Measurements from ENCODE around the gene PLEKHB2. TPM values are rescaled to one million over a fixed set of nuclear protein-coding genes. Genes with fewer than 3 reads are reported as not detected.

Gene PLEKHB2
- total RNA-seq, 2 experiments from 2014 or later, result 23.4 to 38.3 TPM

- BruUV-seq (replicated peaks), result TSS peak; percentile 32
- H3K4me2 ChIP-seq (ENCODE audit: low read length), result no peak overlapping the region
- CTCF ChIA-PET (ENCODE audit: unreplicated experiment), result no interaction called here
- intact Hi-C loops (cut with micrococcal nuclease; ENCODE audit: unreplicated experiment), result no loop called here
- H3K36me3 ChIP-seq (ENCODE audit: insufficient read depth, low read length), result peaks cover 98% of the 10 kb centered on the region
- POLR2A ChIA-PET, result interaction anchor here (0.5 kb wide), 1 partner anchor 99 kb away, joined by 4 read pairs; no protein-coding TSS in a partner anchor
- no peak overlapping the region for H3K4me3 ChIP-seq (ENCODE audit: low read depth, low read length, poor library complexity, severe bottlenecking)
- peaks cover 19% of the 10 kb centered on the region for H4K20me1 ChIP-seq (ENCODE audit: insufficient read depth, low read length)
- DNase-seq (ENCODE audit: low spot score), result no peak
- peaks cover 68% of the 10 kb centered on the region for H3K79me2 ChIP-seq (ENCODE audit: insufficient read depth, low read depth, low read length)
- H3K9me2 ChIP-seq (ENCODE audit: insufficient read depth, low read length), result no peaks in the 10 kb centered on the region
- no peaks in the 10 kb centered on the region for H3K4me1 ChIP-seq (ENCODE audit: insufficient read depth, low read length, poor library complexity, severe bottlenecking)
- no peak for TF ChIP-seq EZH2phosphoT487 (IDR thresholded peaks at IDR 0.05; ENCODE audit: borderline replicate concordance, low read depth, low read length)
- TF ChIP-seq, protein P1, sequence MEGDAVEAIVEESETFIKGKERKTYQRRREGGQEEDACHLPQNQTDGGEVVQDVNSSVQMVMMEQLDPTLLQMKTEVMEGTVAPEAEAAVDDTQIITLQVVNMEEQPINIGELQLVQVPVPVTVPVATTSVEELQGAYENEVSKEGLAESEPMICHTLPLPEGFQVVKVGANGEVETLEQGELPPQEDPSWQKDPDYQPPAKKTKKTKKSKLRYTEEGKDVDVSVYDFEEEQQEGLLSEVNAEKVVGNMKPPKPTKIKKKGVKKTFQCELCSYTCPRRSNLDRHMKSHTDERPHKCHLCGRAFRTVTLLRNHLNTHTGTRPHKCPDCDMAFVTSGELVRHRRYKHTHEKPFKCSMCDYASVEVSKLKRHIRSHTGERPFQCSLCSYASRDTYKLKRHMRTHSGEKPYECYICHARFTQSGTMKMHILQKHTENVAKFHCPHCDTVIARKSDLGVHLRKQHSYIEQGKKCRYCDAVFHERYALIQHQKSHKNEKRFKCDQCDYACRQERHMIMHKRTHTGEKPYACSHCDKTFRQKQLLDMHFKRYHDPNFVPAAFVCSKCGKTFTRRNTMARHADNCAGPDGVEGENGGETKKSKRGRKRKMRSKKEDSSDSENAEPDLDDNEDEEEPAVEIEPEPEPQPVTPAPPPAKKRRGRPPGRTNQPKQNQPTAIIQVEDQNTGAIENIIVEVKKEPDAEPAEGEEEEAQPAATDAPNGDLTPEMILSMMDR (conservative IDR thresholded peaks at IDR 0.05; ENCODE audit: low read length), result no peak
- H3K27ac ChIP-seq (ENCODE audit: low read depth, low read length, poor library complexity, severe bottlenecking), result no peak overlapping the region
- H2AFZ ChIP-seq (ENCODE audit: low read length), result no peak overlapping the region
- H3K9me3 ChIP-seq (ENCODE audit: low read length), result peaks cover 4% of the 10 kb centered on the region; the same call in 1 of the 2 replicates
Measured at GRCh38 chr2:131081190-131081589, 23.9 kb upstream of the PLEKHB2 start.

- Histone ChIP-seq H3K4me2 (ENCODE audit: low read length) (no peak overlapping the region), H3K4me3 (ENCODE audit: low read depth, low read length, poor library complexity, severe bottlenecking) (no peak overlapping the region), H3K79me2 (ENCODE audit: insufficient read depth, low read depth, low read length) (peaks cover 88% of the 10 kb centered on the region), H3K36me3 (ENCODE audit: insufficient read depth, low read length) (peaks cover 98% of the 10 kb centered on the region), H3K27ac (ENCODE audit: low read depth, low read length, poor library complexity, severe bottlenecking) (no peak overlapping the region), H3K9me3 (ENCODE audit: low read length) (peaks cover 4% of the 10 kb centered on the region; the same call in 1 of the 2 replicates), H3K9me2 (ENCODE audit: insufficient read depth, low read length) (no peaks in the 10 kb centered on the region), H2AFZ (ENCODE audit: low read length) (no peak overlapping the region), H4K20me1 (ENCODE audit: insufficient read depth, low read length) (peaks cover 19% of the 10 kb centered on the region), H3K4me1 (ENCODE audit: insufficient read depth, low read length, poor library complexity, severe bottlenecking) (no peaks in the 10 kb centered on the region)
- POLR2A ChIA-PET, result no interaction called here
- BruUV-seq (replicated peaks), result no TSS peak
- no peak for TF ChIP-seq EZH2phosphoT487 (IDR thresholded peaks at IDR 0.05; ENCODE audit: borderline replicate concordance, low read depth, low read length)
- TF ChIP-seq, protein P1 (conservative IDR thresholded peaks at IDR 0.05; ENCODE audit: low read length), result no peak
- no peak for DNase-seq (ENCODE audit: low spot score)
- CTCF ChIA-PET (ENCODE audit: unreplicated experiment), result no interaction called here
- intact Hi-C loops (cut with micrococcal nuclease; ENCODE audit: unreplicated experiment), result no loop called here
Measured at GRCh38 chr2:131085646-131086045, 19.5 kb upstream of the PLEKHB2 start.

DNA sequence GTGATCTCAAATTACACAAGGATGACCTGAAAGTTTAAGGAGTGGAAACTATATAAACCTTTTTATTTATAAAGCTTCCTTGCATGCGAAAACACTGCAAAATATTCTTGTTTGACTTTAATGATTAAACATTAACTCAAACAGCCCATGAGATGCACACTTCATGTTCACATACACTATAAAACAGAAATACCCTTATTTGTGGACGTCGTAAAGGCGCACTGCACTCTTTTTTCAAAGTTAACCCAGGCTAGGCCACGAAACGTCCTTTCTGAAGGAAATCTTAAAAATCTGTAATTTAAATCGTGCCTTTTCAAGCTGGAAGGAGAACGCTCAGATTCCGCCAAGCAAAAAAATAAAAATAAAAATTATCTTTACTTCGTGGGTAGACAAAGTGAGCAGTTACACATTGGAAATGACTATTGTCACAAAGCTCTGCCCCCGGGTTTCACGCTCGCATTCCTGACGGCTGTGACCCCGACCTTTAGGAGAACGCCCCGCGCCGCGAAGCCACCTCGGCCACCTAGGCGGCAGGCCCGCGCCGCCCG is 12.6 kb upstream of the PLEKHB2 start:
- Histone ChIP-seq H3K9me2 (ENCODE audit: insufficient read depth, low read length) (no peaks in the 10 kb centered on the region), H2AFZ (ENCODE audit: low read length) (peak overlapping the region; percentile 57; the same call in 1 of the 2 replicates)
- BruUV-seq (replicated peaks), result no TSS peak

More for the DNA sequence above, 12.6 kb upstream of the PLEKHB2 start:
- DNase-seq (ENCODE audit: low spot score), result no peak
- no peaks in the 10 kb centered on the region for H3K9me3 ChIP-seq (ENCODE audit: low read length)
- peaks cover 42% of the 10 kb centered on the region for H3K36me3 ChIP-seq (ENCODE audit: insufficient read depth, low read length)
- peak overlapping the region; percentile 63 for H3K27ac ChIP-seq (ENCODE audit: low read depth, low read length, poor library complexity, severe bottlenecking)
- TF ChIP-seq EZH2phosphoT487 (IDR thresholded peaks at IDR 0.05; ENCODE audit: borderline replicate concordance, low read depth, low read length), result no peak
- TF ChIP-seq, protein P1 (conservative IDR thresholded peaks at IDR 0.05; ENCODE audit: low read length), result no peak
- peaks cover 53% of the 10 kb centered on the region for H3K79me2 ChIP-seq (ENCODE audit: insufficient read depth, low read depth, low read length)
- intact Hi-C loops (cut with micrococcal nuclease; ENCODE audit: unreplicated experiment), result loop anchor here (1.0 to 10.0 kb wide), 2 partner anchors 12 to 1552 kb away; no protein-coding TSS in a partner anchor
- peak overlapping the region; percentile 80 for H3K4me2 ChIP-seq (ENCODE audit: low read length)
- 0 out of 2 replicates have a peak, but pooled peaks cover 8% of the 10 kb centered on the region for H4K20me1 ChIP-seq (ENCODE audit: insufficient read depth, low read length)
- ChIA-PET CTCF (ENCODE audit: unreplicated experiment) (interaction anchor here (0.5 kb wide), 1 partner anchor 750 kb away, joined by 3 read pairs; the partner anchor contains the start of gene IMP4), POLR2A (interaction anchor here (0.6 to 1.2 kb wide), 3 partner anchors 12 to 494 kb away, joined by 3 to 14 read pairs (median 3); partner anchors contain the start of gene PLEKHB2)
- peak overlapping the region; percentile 97 for H3K4me3 ChIP-seq (ENCODE audit: low read depth, low read length, poor library complexity, severe bottlenecking)
- H3K4me1 ChIP-seq (ENCODE audit: insufficient read depth, low read length, poor library complexity, severe bottlenecking), result peaks cover 7% of the 10 kb centered on the region

All from OCI-LY7 (cell line).